ENCODE measurements around the gene TSBP1. TPM values are rescaled to one million over a fixed set of nuclear protein-coding genes. Genes with fewer than 3 reads are reported as not detected.

The TSBP1 gene
- total RNA-seq, 2 donors from 2014 or later, result 0.45 TPM; not detected in 1

GRCh38 chr6:32411566-32412327, 40.0 kb upstream of the TSBP1 start:
- intact Hi-C loops (cut with DNase I), result loop anchor here (5.0 to 10.0 kb wide), 4 partner anchors 164 to 453 kb away; no protein-coding TSS in a partner anchor
- no peak overlapping the region for H3K4me3 ChIP-seq
- no peaks in the 10 kb centered on the region for H3K9me3 ChIP-seq
- no peak overlapping the region for H3K27ac ChIP-seq
- no peaks in the 10 kb centered on the region for H3K36me3 ChIP-seq
- no peaks in the 10 kb centered on the region for H3K4me1 ChIP-seq (replicated peaks)
- no peaks in the 10 kb centered on the region for H3K27me3 ChIP-seq (replicated peaks; ENCODE audit: insufficient read depth)
- no peak for DNase-seq (ENCODE audit: low spot score)
- whole genome bisulfite sequencing, result 64% methylated on average over 9 of the region's 9 CpGs
- TF ChIP-seq POLR2A (IDR thresholded peaks at IDR 0.05) (no peak), POLR2AphosphoS5 (IDR thresholded peaks at IDR 0.05) (no peak)
- TF ChIP-seq, protein P1, sequence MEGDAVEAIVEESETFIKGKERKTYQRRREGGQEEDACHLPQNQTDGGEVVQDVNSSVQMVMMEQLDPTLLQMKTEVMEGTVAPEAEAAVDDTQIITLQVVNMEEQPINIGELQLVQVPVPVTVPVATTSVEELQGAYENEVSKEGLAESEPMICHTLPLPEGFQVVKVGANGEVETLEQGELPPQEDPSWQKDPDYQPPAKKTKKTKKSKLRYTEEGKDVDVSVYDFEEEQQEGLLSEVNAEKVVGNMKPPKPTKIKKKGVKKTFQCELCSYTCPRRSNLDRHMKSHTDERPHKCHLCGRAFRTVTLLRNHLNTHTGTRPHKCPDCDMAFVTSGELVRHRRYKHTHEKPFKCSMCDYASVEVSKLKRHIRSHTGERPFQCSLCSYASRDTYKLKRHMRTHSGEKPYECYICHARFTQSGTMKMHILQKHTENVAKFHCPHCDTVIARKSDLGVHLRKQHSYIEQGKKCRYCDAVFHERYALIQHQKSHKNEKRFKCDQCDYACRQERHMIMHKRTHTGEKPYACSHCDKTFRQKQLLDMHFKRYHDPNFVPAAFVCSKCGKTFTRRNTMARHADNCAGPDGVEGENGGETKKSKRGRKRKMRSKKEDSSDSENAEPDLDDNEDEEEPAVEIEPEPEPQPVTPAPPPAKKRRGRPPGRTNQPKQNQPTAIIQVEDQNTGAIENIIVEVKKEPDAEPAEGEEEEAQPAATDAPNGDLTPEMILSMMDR (IDR thresholded peaks at IDR 0.05), result no peak

DNA sequence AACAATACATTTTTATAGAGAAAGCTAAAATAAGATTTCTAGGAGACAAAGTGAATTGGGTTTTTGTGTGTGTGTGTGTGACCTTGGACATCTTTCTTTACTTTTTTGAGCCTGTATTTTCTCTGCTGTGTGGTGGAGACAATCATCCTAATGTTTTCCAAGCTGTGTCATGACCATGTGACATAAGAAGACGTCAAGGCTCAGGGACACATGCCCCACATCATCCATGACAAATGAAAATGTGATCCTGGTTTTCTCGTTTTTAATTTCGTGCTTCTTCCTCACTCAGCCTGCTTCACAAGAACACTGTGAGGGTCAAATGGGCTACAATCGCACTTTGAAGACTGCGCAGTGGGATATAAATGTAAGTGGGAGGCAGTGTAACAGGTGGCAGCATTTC, 39.2 kb upstream of the TSBP1 start:
- intact Hi-C loops (cut with DNase I), result loop anchor here (5.0 to 10.0 kb wide), 4 partner anchors 164 to 454 kb away; no protein-coding TSS in a partner anchor
- TF ChIP-seq POLR2AphosphoS5 (IDR thresholded peaks at IDR 0.05) (no peak), POLR2A (IDR thresholded peaks at IDR 0.05) (no peak)
- TF ChIP-seq, protein P1 (IDR thresholded peaks at IDR 0.05), result no peak
- no peaks in the 10 kb centered on the region for H3K4me1 ChIP-seq (replicated peaks)
- H3K36me3 ChIP-seq, result no peaks in the 10 kb centered on the region
- H3K4me3 ChIP-seq, result no peak overlapping the region
- no peak overlapping the region for H3K27ac ChIP-seq
- H3K27me3 ChIP-seq (replicated peaks; ENCODE audit: insufficient read depth), result no peaks in the 10 kb centered on the region
- H3K9me3 ChIP-seq, result no peaks in the 10 kb centered on the region
- 53% methylated on average over 5 of the region's 5 CpGs for WGBS
- DNase-seq (ENCODE audit: low spot score), result no peak

- H3K27ac ChIP-seq, result no peak within 1 kb of the TSS
- H3K27me3 ChIP-seq (replicated peaks; ENCODE audit: insufficient read depth), result no peaks in the 10 kb centered on the region
- intact Hi-C loops (cut with DNase I), result no loop called here
- no peaks in the 10 kb centered on the region for H3K9me3 ChIP-seq
- no peaks in the 10 kb centered on the region for H3K4me1 ChIP-seq (replicated peaks)
- TF ChIP-seq POLR2A (IDR thresholded peaks at IDR 0.05), result no peak
- TF ChIP-seq, protein P1 (IDR thresholded peaks at IDR 0.05), result no peak
- H3K4me3 ChIP-seq, result no peak within 1 kb of the TSS
- no peaks in the 10 kb centered on the region for H3K36me3 ChIP-seq
- no peak for DNase-seq (ENCODE audit: low spot score)
- 64% methylated on average over 4 of the region's 4 CpGs for WGBS
Observed at GRCh38 chr6:32406857-32407256, 35.2 kb upstream of the TSBP1 start, which contains the start of gene BTNL2. TSS of gene BTNL2 (minus strand) at chr6:32407181. CDS start at chr6:32407123, 58 bp downstream.

- Histone ChIP-seq H3K9me3 (no peaks in the 10 kb centered on the region), H3K27ac (no peak overlapping the region), H3K4me3 (no peak overlapping the region), H3K36me3 (no peaks in the 10 kb centered on the region), H3K27me3 (replicated peaks; ENCODE audit: insufficient read depth) (no peaks in the 10 kb centered on the region), H3K4me1 (replicated peaks) (no peaks in the 10 kb centered on the region)
- intact Hi-C loops (cut with DNase I), result no loop called here
- no peak for DNase-seq (ENCODE audit: low spot score)
- 80% methylated on average over 9 of the region's 9 CpGs for WGBS
- TF ChIP-seq POLR2A (IDR thresholded peaks at IDR 0.05), result no peak
- no peak for TF ChIP-seq POLR2AphosphoS5 (IDR thresholded peaks at IDR 0.05)
Observed at GRCh38 chr6:32406197-32406596, 34.5 kb upstream of the TSBP1 start.

DNA sequence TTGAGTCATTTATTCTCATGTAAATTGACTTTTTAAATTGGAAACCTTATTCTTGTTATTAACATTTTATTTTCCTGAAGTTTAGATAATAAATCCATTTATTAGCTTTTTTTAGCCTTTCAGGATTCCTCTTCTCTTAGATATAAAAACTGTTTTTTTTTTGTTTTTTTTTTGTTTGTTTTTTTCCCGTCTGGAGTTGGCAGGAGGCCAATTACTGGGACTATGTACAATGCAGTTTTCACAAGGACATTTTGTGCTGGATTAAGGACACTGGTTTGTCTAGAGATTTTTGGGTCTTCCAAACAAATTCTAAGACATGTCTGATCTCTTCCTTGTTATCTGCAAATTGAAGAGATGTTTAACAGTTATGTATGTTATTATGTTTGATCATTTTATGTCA, 34.0 kb upstream of the TSBP1 start:
- no peaks in the 10 kb centered on the region for H3K27me3 ChIP-seq (replicated peaks; ENCODE audit: insufficient read depth)
- WGBS, result 19% methylated on average over 1 of the region's 1 CpG
- no peaks in the 10 kb centered on the region for H3K4me1 ChIP-seq (replicated peaks)
- no peak for DNase-seq (ENCODE audit: low spot score)
- H3K36me3 ChIP-seq, result no peaks in the 10 kb centered on the region
- intact Hi-C loops (cut with DNase I), result no loop called here
- H3K27ac ChIP-seq, result no peak overlapping the region
- H3K9me3 ChIP-seq, result no peaks in the 10 kb centered on the region
- no peak for TF ChIP-seq POLR2A (IDR thresholded peaks at IDR 0.05)
- TF ChIP-seq, protein P1 (IDR thresholded peaks at IDR 0.05), result no peak
- no peak overlapping the region for H3K4me3 ChIP-seq
